HG03045 (cell line): Measurements from ENCODE around the gene EIF5AL1.
"Not testable (repeated sequence)": the region's sequence is repeated elsewhere in the genome, so short reads cannot be mapped to it uniquely, and the experiment has no call there.

Experiments
- ATAC-seq: cut with Tn5 transposase; IDR thresholded peaks from one replicate; pipeline ENCODE4 v1.9.1; 2021; ENCODE audit warnings: mild to moderate bottlenecking, moderate library complexity; ENCODE audit not compliant: unreplicated experiment

The EIF5AL1 gene

DNA sequence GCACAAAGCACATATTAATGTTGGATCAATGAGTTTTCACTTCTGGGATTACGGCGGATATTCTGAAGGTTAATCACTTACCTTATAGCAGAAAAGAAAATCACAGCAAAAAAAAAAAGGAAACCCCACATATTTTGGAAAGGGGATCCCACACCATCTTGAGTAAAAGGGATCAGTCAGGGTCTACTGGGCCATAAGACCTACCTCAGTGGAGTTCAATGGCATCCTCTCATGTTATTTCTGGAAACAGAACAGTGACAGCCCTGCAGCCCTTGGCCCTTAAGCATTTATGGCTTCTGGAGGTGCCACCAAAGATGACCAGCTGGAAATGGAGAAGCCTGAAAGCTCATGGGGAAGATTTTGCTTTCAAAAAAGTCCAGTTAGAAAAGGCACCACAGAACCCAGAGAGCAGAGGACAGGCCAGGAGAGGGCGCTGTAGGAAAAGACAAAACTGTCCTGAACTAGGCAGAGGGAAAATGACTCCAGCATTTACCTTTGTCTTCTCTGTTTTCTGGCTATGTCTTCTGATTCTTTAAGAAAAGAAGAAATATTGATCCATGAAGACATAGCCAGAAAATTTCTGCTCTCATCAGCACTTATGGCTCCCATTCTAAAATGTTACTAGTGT, 2.9 kb upstream of the EIF5AL1 start:
- ATAC-seq: not testable (repeated sequence)

GRCh38 chr10:79509934-79510508, 2.3 kb upstream of the EIF5AL1 start:
- not testable (repeated sequence) for ATAC-seq

DNA sequence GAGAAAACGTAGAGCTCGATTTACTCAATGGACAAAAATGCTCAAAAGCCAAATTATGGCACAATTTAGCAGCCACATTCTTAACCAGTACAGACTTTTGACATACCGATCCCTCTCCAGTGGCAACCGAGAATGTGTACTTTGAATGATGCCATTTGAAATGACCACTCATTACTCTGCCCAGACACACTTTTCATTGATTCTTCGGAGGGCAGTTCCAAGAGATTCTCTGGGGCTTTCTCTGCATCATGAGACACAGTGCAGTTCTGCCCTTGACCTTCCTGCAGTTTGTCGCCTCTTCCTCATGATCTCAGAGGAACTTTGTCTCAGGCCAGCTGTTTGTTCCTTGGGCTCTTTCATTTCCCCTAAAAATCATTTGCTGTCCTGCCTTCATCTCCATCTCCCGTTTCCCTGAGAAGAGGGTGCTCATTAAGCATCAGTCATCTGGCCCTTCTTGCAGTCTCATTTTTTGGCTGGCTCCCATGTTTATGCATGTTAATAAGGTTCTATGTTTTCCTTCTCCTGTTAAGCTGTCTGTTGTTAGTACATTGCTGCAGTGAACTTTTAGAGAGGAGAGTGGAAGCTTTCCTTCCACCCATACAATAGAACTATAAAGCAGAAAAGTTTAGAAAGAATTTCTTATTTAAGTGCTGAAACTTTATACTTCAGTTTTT, 4.3 kb downstream of the EIF5AL1 start:
- ATAC-seq: not testable (repeated sequence)

GRCh38 chr10:79517567-79517966, 5.2 kb downstream of the EIF5AL1 start:
- ATAC-seq: not testable (repeated sequence)

GRCh38 chr10:79521751-79522150, 9.4 kb downstream of the EIF5AL1 start:
- ATAC-seq: not testable (repeated sequence)

GRCh38 chr10:79522464-79522863, 10.1 kb downstream of the EIF5AL1 start:
- not testable (repeated sequence) for ATAC-seq

DNA sequence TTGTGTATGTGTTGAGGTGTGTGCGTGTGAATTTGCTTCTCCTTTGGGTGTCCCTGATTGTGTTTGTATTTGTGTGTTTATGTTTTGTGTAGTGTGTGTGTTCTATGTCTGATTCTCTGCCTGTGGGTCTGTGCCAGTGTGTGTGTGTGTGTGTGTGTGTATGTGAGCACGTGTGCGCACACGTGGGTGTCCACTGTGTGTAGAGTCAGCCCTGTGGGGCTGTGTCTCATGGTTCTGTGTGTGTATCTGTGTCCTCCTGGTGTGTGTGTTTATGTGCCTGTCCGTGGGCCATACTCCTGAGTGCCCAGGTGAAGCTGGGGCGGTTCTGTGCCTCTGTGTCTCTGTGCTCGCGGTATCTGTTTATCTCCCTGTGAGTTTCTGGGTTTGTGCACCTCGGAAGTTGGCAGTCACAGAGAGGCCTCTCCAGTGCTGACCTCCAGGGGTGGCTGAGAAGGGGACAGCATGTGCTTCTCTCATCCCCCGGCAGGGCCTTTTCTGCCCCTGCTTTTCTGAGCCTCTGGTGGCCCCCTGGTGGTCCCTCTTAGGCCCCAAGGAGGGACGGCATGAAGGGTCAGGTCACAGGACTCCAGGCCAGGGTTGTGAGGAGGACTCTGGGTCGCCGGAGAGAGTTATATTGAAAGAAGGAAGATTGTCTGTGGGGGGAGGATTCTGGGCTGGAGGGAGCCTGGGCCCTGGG, 11.0 kb downstream of the EIF5AL1 start:
- ATAC-seq: not testable (repeated sequence)

DNA sequence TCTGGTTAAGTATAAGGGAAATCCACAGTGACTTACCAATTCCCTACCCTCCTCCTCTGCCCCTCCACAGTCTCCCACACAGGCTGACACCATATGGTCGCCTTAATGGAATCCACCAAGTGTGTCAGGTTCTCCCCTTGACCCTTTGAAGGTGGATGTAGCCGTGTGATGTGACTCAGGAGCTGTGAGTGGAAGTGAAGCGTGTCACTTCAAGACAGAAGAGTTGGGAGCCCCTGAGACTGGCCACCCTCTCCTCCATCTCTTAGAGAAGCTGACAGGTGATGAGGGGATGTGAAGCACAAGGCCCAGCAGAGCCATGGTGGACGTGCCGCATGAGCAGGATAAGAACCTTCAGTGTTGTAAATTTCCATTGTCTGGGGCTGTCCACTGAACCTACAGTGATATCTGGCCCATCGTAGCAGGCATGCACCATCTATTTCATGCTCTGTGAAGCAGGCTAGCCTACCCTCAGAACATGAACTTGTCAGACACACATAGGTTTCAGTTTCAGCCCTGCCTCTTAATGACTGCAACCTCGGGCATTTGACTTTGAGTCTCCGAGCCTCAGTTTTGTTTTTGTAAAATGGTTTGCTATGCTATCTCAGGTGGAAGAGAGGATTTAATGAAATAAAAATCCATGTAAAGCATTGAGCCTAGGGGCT, 12.8 kb downstream of the EIF5AL1 start:
- peak; percentile 89 for ATAC-seq

GRCh38 chr10:79528261-79528660, 15.9 kb downstream of the EIF5AL1 start:
- ATAC-seq: not testable (repeated sequence)

DNA sequence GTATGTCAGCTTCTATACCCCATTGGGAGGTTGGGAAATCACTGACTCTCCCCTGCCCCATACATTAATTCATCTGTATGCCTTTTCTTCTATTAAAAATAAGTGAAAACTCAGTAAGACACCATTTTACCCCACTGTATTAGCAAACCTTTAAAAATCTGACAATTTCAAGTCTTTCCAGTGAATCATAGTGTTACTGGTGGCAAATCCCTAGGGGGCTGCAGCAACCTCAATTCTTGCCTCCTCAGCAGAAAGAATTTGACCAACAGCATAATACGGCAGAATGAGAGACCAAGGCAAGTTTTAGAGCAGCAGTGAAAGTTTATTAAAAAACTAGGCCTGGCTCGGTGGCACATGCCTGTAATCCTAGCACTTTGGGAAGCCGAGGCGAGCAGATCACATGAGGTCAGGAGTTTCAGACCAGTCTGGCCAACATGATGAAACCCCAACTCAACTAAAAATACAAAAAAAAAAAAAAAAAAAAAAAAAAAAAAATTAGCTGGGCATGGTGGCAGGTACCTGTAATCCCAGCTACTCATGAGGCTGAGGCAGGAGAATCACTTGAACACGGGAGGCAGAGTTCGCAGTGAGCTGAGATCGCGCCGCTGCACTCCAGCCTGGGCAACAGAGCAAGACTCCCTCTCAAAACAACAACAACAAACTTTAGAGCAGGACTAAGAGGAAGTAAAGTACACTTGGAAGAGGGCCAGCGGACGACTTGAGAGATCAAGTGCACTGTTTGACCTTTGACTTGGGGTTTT, 21.0 kb downstream of the EIF5AL1 start:
- ATAC-seq: not testable (repeated sequence)

- not testable (repeated sequence) for ATAC-seq
Observed at GRCh38 chr10:79533903-79534175, 21.5 kb downstream of the EIF5AL1 start.

DNA sequence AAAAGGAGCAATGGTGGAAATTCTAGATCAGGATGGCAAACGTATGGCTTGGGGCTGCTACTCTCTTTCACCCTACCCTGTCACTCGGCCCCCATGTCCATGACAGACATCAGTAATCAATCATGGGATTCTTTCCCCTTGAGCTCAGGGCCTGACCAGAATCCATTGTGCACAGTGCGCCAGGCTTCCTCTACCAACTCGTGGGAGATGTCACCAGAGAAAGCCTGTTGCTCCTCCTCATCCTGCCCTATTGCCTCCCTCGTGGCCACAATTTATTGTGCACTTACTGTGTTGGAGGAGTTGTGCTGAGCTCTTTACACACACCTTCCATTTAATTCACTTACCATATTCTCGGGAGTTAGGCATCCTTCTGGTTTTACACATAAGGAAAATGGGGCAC, 26.0 kb downstream of the EIF5AL1 start:
- not testable (repeated sequence) for ATAC-seq

DNA sequence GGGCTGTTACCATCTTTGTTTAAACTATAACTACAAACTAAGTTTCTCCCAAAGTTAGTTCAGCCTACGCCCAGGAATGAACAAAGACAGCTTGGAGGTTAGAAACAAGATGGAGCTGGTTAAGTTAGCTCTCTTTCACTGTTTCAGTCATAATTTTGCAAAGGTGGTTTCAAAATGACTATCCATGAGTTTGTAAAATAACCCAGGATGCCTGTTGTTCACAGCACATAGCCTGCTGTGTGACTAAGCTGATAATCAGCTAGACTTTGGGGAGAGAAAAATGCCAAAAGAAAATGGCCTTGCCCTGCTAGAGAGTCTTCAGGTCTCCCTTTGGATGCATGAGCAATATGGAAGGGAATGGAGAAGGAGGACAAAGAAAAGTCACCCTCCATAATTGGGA, 28.6 kb downstream of the EIF5AL1 start:
- peak; percentile 87 for ATAC-seq

GRCh38 chr10:79542626-79543025, 30.3 kb downstream of the EIF5AL1 start:
- ATAC-seq: no peak

DNA sequence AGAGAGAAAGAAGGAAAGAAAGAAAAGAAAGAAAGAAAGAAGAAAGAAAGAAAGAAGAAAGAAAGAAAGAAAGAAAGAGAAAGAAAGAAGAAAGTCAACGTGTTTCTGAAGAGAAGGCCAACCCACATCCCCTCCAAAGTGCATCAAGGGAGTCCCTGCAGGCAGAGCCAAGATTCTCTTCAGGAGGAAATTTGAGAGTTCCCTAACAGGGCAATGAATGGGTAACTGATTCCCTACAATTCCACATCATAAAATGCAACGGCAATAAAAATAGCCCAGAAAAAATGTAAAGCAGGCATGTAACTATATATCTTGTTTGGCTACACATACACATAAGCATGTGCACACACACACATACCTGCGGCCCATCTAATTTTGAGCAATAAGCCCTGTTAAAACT, 32.1 kb downstream of the EIF5AL1 start:
- ATAC-seq: not testable (repeated sequence)

DNA sequence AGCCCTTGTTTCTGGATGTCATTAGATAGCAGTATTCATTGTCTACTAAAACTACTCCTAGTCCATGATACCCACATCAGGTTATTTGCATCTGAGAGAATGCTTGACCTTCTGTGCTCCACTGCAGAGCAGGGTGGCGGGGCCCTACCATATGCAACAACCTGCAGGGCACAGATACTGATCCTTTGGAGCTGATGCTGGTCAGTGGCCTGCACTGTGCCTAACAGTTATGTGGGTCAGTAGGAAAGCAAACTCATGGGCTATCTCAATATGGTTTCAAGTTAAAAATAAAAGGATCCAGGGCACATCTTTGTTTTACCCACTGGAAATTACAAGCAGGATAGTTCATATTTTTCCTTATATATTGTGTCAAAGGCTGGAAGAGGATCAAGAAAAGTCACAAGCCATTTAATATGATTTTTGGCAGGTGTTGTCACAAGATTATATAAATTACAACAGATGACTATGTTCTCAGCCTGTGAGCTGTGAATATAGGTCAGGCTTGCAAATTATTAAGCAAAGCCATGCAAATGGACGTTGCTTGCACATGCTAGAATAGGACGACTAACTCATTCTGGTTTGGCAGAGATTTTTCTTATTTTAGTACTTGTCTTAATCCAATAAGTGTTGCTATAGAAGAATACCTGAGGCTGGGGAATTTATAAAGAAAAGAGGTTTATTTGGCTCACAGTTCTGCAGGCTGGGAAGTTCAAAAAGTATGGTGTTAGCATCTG, 32.8 kb downstream of the EIF5AL1 start:
- not testable (repeated sequence) for ATAC-seq

DNA sequence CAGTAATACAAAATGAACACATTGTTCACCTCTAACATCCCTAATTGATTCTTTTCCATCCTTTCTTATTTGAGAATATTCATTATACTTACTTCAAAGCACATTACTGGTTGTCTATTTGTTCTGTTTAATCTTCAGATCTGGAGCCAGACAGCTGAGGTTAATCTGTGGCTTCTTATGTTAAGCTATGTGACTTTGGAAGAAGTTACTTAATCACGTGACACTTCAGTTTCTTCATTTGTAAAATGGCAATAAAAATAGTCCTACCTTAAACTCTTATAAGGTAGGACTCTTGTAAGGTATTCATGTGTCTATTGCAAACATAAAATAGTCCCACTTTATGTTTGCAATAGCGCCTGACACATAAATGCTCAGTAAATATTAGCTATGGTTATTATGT, 34.8 kb downstream of the EIF5AL1 start:
- ATAC-seq: not testable (repeated sequence)

- ATAC-seq: no peak
Observed at GRCh38 chr10:79547973-79548372, 35.6 kb downstream of the EIF5AL1 start.

DNA sequence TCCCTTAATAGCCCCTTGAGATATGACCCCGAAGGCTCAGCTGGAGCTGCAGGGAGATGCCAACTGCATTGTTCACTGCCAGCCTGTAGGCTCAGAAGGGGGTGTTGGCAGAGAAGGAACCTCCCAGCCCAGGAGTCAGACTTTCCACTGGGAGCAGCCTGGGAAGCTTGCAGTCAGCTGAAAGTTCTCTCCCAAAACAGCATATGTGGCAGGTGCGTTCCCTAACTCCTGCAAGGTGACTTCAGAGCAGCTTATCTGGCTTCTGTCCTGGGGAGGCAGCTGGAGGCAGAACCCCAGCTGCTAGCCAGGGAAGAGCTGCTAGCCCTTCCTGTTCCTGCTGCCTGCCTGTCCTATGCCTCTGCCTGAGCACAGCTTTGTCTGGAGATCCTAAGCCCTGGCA, 39.8 kb downstream of the EIF5AL1 start:
- no peak for ATAC-seq
